Pulmonary artery endothelial cell (primary cell): ENCODE results near the gene F7. TPM values are rescaled to one million over a fixed set of nuclear protein-coding genes. Genes with fewer than 3 reads are reported as not detected.
"Not testable (repeated sequence)": the region's sequence is repeated elsewhere in the genome, so short reads cannot be mapped to it uniquely, and the experiment has no call there.

Source experiments
- DNase-seq: peaks from one replicate; pipeline ENCODE4 v3.0.0-alpha.2; 2011; ENCODE audit warnings: low read depth, low spot score
- total RNA-seq: library from RNA; depleted of rRNA; stranded (reverse); fragments of >200 nt; gene quantifications from 2 replicates; pipeline ENCODE4 v1.2.3, GENCODE V29; 2014

F7 gene
- total RNA-seq, 1 donor from 2014 or later: not detected

- DNase-seq: no peak
Observed at GRCh38 chr13:113152984-113153809, 47.6 kb downstream of the F7 start.

DNA sequence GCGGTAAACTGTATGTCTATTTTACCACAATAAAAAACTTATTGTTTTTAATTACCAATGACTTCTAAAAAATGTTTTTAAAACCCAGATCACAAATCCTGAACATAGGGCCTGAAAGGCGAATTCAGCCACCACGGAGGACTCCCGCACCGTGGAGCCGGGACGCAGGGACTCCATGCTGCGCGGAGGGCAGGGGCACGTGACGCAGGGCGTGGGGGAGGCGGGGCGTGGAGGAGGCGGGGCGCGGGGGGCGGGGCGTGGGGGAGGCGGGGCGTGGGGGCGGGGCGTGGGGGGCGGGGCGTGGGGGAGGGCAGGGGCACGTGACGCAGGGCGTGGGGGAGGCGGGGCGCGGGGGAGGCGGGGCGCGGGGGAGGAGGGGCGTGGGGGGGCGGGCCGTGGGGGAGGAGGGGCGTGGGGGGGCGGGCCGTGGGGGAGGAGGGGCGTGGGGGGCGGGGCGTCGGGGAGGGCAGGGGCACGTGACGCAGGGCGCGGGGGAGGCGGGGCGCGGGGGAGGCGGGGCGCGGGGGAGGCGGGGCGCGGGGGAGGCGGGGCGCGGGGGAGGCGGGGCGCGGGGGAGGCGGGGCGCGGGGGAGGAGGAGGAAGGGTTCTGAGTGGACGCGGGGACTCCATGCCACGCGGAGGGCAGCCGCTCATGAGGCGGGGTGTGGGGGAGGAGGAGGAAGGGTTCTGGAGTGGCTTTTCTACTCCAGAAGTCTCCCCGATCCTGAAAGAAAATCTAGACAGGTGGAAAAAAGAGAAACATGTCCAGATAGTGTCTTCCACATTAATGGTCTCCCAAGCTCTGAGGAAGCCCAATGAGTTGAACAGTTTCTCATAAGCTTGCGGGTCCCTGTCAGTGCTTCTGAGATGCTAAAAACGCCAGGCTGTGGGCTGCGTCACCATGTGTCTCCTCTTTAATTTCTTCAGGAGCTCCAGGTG, 48.5 kb downstream of the F7 start:
- DNase-seq: no peak

DNA sequence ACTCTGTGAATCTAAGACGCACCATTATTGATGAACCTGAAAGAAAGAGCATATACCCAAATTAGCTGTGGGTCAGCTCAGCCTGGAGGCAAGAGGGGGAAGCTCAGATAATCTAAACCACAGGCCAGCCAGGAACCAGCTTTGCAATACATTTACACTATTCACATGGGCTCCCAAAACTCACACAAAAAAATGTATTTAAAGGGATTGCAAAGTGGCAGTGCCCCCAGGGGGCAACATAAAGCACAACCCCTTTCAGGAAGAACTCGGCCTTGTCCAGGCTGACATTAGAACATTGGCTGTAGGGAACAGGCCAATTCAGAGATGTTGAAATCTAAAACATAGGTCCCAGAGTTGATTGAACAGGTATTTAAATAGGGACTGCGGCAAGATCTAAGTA, 49.6 kb downstream of the F7 start:
- DNase-seq: no peak

GRCh38 chr13:113155982-113156655, 50.5 kb downstream of the F7 start:
- DNase-seq: no peak

DNA sequence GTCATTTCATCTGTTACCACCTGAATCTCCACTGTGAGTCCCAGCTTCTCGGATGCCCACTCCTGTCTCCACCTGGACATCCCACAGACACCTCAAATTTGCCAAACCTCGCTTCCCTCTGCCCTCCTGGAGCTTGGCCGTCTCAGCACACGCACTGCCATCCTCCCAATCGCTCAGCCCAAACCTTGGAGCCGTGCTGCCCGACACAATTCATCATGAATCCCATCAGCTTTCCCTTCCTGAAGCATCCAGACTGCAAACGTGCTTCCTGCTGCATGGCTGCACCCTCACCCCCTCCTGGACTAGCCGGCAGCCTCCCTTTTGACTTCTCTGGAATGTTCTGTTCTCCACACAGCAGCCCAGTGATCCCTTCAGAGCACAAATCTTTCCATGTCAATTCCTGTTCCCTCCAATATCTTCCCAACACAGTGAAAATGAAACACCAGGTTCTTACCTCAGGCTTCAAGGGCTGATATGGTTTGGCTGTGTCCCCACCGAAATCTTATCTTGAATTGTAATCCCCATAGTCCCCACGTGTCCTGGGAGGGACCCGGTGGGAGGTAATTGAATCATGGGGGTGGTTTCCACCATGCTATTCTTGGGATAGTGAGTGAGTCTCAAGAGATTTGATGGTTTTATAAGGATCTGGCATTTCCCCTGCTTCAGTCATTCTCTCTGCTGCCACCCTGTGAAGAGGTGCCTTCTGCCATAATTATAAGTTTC, 51.8 kb downstream of the F7 start:
- no peak for DNase-seq

GRCh38 chr13:113157929-113158747, 52.5 kb downstream of the F7 start, which contains the start of gene PROZ:
Gene PROZ (plus strand): TSS chr13:113158648. CDS start chr13:113158661, 13 bp downstream.
- DNase-seq: no peak

- no peak for DNase-seq
Observed at GRCh38 chr13:113158946-113159345, 53.4 kb downstream of the F7 start.

DNA sequence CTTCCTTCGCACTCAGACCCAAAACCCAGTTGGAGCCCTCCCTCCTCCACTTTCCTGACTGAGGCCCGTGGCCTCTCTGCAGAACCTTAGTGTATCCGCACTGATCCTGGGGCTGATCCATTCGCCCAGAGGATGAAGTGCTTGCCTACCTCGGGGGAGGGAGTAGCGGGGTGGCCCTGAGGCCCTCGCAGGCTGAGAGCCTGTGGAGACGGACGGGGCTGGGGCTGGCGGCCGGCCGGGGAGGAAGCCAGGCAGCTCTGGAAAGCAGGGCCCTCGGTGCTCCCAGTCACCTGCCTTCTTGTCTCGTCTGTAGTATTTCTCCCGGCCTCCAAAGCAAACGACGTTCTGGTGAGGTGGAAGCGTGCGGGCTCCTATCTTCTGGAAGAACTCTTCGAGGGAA, 54.1 kb downstream of the F7 start:
- DNase-seq: no peak

DNA sequence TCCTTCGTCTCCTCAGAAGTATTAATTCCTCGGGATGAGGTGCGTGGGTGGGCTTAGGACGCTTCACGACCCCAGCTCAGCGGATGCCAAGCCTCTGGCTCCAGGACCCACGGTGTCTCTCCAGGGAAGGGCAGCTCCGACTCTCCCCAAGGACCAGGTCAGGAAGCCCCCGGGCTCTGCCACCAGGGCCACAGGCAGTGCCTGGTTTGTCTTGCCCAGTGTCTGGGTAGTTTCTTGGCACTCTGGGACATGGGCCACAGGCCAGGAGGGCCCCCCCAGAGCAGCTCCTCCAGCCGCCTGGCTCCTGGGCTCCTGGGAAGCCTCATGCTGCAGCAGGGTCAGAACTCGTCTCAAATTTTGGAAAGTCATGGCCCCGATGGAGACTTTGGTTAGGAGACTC, 55.4 kb downstream of the F7 start:
- DNase-seq: no peak

DNA sequence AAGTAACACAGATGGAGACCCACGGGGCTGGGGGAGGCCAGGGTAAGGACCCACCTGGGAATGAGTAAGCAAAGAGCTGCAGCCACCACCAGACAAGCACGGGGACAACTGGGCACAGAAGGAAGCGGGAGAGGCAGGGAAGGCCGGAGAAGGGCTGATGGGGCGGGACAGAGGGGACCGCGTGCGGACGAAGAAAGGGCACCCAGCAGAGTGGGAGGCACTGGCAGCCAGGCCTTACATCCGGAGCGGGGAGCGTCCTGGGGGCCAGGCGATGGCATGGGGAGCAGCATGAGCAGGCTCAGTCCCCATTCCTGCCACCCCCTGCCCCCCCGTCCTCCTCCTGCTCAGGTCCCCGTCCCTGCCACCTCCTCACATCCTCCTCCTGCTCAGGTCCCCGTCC, 55.8 kb downstream of the F7 start:
- no peak for DNase-seq

DNA sequence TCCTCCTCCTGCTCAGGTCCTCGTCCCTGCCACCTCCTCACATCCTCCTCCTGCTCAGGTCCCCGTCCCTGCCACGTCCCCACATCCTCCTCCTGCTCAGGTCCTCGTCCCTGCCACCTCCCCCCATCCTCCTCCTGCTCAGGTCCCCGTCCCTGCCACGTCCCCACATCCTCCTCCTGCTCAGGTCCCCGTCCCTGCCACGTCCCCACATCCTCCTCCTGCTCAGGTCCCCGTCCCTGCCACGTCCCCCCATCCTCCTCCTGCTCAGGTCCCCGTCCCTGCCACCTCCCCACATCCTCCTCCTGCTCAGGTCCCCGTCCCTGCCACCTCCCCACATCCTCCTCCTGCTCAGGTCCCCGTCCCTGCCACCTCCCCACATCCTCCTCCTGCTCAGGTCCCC, 56.4 kb downstream of the F7 start:
- not testable (repeated sequence) for DNase-seq

DNA sequence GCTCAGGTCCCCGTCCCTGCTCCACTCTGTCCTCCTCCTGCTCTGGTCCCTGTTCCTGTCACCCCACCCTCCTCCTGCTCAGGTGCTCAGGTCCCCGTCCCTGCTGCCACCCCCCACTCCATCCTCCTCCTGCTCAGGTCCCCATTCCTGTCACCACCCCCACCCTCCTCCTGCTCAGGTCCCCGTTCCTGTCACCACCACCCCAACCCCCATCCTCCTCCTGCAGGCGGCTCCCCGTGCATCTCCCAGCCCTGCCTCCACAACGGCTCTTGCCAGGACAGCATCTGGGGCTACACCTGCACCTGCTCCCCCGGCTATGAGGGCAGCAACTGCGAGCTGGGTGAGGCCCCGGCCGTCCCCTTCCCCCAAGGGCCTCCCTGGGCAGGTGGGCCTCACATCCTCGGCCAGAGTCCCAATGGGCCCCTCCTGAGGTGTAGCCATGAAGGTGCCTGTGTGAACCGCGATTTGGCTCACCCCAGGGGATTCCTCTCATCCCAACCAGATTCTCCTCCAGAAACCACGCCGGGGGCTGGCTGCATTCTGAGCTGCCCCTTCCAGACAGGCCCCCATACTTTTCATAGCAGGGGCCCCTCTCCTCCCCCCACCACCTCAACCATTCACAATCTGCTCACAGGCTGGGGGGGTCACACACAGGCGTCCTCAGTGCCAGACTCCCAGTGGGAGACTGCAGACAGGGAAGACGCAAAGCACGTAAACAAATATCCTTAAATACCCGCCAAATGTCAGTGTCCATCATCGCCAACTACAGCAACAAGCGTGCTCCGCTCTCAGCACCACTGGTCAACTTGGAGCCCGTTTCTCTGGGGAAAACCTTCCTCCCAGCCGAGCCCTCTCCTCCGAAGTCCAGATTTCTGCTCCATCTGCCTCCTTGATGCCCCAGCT, 57.4 kb downstream of the F7 start:
- DNase-seq: no peak

DNA sequence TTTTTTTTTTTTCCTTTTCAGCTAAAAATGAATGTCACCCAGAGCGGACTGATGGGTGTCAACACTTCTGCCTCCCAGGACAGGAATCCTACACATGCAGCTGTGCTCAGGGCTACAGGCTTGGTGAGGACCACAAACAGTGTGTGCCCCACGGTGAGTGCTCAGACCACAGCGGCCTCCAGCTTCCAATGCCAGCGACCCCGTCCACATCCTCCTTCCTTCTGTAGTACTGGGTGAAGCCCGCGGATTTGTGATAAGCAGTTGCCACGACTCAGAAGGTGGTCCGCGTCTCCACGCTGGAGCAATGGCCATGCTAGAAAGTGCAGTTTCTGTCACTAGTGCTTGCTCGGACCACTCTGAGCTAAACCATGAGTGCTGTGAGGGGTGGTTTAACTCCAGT, 58.9 kb downstream of the F7 start:
- DNase-seq: no peak

DNA sequence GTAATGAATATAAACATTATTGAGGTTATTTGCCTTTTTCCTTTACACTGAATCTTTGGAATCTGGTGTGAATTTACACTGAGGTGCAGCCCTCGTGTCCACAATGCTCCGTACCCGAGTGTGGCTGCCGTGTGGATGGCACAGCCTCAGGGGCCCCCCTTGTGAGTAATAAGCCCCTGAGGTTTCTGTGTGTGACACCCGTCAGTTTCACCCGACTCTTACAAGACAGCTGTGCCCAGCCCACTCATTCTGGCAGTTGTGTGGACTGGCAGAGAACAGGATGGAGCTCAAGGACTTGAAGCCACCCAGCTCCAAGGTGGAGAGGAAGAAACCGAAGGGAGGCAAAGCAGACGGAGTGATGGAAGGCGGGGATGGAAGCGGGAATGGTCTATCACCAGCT, 60.7 kb downstream of the F7 start:
- DNase-seq: no peak

DNA sequence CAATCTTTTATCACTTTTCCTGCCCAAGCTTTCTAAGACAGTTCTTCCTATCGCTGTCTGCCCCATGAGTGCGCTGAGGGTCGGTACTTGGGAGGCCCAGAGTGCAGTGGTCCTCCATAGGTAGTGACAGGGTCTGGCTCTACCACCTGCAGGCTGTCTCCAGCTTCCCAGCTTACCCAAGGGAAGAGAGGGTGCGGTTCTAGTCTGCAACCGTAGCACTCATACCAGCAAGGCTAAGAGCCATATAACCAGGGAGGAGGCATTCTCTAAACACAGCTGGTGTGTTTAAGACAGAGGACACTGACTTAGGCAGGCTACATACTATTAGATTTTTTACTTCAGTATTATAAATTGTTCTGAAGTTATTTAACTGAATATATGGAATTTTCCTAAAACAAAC, 61.1 kb downstream of the F7 start:
- no peak for DNase-seq

DNA sequence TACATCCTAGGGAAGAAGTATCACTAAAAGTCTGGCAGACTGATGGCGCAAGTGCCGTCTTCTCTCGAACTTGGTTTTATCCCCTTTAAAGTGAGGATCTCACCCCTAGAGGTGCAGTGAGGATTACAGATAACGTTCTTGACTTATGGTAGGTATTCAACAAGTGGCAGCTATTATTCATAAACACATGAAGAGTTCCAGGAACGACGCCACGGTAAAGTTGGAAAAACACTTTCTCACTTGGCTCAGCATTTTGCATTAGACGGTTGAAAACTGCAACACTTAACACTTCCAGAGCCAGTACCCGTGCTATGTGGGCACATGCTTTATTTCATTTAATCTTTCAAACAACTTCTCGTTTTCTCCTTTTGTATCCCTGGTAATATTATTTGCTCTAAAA, 61.6 kb downstream of the F7 start:
- no peak for DNase-seq

GRCh38 chr13:113167575-113167974, 62.0 kb downstream of the F7 start:
- DNase-seq: no peak

DNA sequence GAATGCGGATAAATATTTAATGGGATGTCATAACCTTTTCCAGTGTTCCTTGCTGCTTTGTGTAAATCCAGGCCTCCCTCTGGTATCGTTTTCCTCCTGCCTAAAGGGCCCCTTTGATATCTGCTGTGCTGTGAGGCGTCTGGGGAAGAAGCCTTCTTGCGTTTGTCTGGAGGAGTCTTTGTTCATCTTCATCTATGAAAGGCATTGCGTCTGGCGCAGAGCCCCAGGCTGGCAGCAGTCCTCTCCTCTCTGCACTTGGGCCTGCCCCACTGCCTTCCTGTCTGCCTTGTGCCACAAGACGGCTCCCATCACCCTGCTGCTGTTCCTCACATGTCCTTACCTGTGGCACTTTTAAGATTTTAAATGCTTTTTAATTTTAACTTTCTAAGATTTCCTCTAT, 62.6 kb downstream of the F7 start:
- DNase-seq: no peak
